IPS-20b (cell line): Measurements from ENCODE around the gene NUP214.

Experiments
- H3K27ac ChIP-seq: one replicate; pipeline ENCODE4 v1.5.1; 2013; ENCODE audit warnings: low read length
- H3K27me3 ChIP-seq: 2 replicates; pipeline ENCODE4 v1.6.1; 2013; ENCODE audit warnings: mild to moderate bottlenecking, low read length, inconsistent platforms; ENCODE audit not compliant: insufficient read depth
- H3K36me3 ChIP-seq: 2 replicates; pipeline ENCODE4 v1.6.1; 2013; ENCODE audit warnings: low read depth, mild to moderate bottlenecking, inconsistent platforms, low read length, moderate library complexity; ENCODE audit not compliant: insufficient read depth
- H3K4me1 ChIP-seq: 2 replicates; pipeline ENCODE4 v1.6.1; 2013; ENCODE audit warnings: mild to moderate bottlenecking, control low read depth, inconsistent platforms, low read length, moderate library complexity; ENCODE audit not compliant: insufficient read depth
- H3K4me3 ChIP-seq: 2 replicates; pipeline ENCODE4 v1.5.1; 2013; ENCODE audit warnings: mild to moderate bottlenecking, low read length, inconsistent platforms
- H3K9ac ChIP-seq: 2 replicates; pipeline ENCODE4 v1.6.1; 2013; ENCODE audit warnings: low read depth, mild to moderate bottlenecking, inconsistent platforms, low read length, moderate library complexity
- H3K9me3 ChIP-seq: 2 replicates; pipeline ENCODE4 v1.6.1; 2013; ENCODE audit warnings: mild to moderate bottlenecking, low read depth, low read length, inconsistent platforms; ENCODE audit not compliant: insufficient read depth

The NUP214 gene

GRCh38 chr9:131090025-131090787, 35.2 kb upstream of the NUP214 start:
- Histone ChIP-seq H3K4me1 (no peaks in the 10 kb centered on the region), H3K9me3 (no peaks in the 10 kb centered on the region), H3K27ac (no peak overlapping the region), H3K9ac (no peak overlapping the region), H3K4me3 (no peak overlapping the region), H3K27me3 (peaks cover 5% of the 10 kb centered on the region), H3K36me3 (no peaks in the 10 kb centered on the region)

- no peaks in the 10 kb centered on the region for H3K36me3 ChIP-seq
- no peak overlapping the region for H3K9ac ChIP-seq
- no peak overlapping the region for H3K27ac ChIP-seq
- peaks cover 4% of the 10 kb centered on the region; the same call in 1 of the 2 replicates for H3K4me1 ChIP-seq
- no peak overlapping the region for H3K4me3 ChIP-seq
- peaks cover 13% of the 10 kb centered on the region for H3K27me3 ChIP-seq
- H3K9me3 ChIP-seq: no peaks in the 10 kb centered on the region
Measured at GRCh38 chr9:131091352-131091992, 33.9 kb upstream of the NUP214 start.

- Histone ChIP-seq H3K9me3 (no peaks in the 10 kb centered on the region), H3K4me3 (no peak overlapping the region), H3K27ac (no peak overlapping the region), H3K9ac (no peak overlapping the region), H3K4me1 (peaks cover 4% of the 10 kb centered on the region; the same call in 1 of the 2 replicates), H3K36me3 (no peaks in the 10 kb centered on the region), H3K27me3 (peaks cover 13% of the 10 kb centered on the region)
Measured at GRCh38 chr9:131092030-131092429, 33.4 kb upstream of the NUP214 start.

- H3K4me3 ChIP-seq: no peak overlapping the region
- H3K27ac ChIP-seq: no peak overlapping the region
- no peaks in the 10 kb centered on the region for H3K9me3 ChIP-seq
- H3K4me1 ChIP-seq: peaks cover 10% of the 10 kb centered on the region; the same call in 1 of the 2 replicates
- H3K36me3 ChIP-seq: no peaks in the 10 kb centered on the region
- H3K9ac ChIP-seq: no peak overlapping the region
- peaks cover 13% of the 10 kb centered on the region for H3K27me3 ChIP-seq
Measured at GRCh38 chr9:131092548-131093440, 32.6 kb upstream of the NUP214 start.

GRCh38 chr9:131094015-131094414, 31.4 kb upstream of the NUP214 start:
- Histone ChIP-seq H3K36me3 (peaks cover 3% of the 10 kb centered on the region), H3K27me3 (peaks cover 13% of the 10 kb centered on the region), H3K9ac (no peak overlapping the region), H3K27ac (no peak overlapping the region), H3K9me3 (no peaks in the 10 kb centered on the region), H3K4me3 (no peak overlapping the region), H3K4me1 (peaks cover 20% of the 10 kb centered on the region; the same call in 1 of the 2 replicates)

- Histone ChIP-seq H3K36me3 (peaks cover 7% of the 10 kb centered on the region), H3K27ac (no peak overlapping the region), H3K27me3 (peaks cover 13% of the 10 kb centered on the region), H3K9me3 (no peaks in the 10 kb centered on the region), H3K4me1 (peaks cover 23% of the 10 kb centered on the region; the same call in 1 of the 2 replicates), H3K9ac (no peak overlapping the region), H3K4me3 (no peak overlapping the region)
Measured at GRCh38 chr9:131094622-131095021, 30.8 kb upstream of the NUP214 start.

- Histone ChIP-seq H3K36me3 (peaks cover 14% of the 10 kb centered on the region), H3K27ac (no peak overlapping the region), H3K4me1 (peaks cover 31% of the 10 kb centered on the region; the same call in 1 of the 2 replicates), H3K4me3 (peak overlapping the region; percentile 69), H3K9ac (peak overlapping the region; percentile 26; the same call in 1 of the 2 replicates), H3K9me3 (no peaks in the 10 kb centered on the region), H3K27me3 (peaks cover 13% of the 10 kb centered on the region)
Measured at GRCh38 chr9:131095666-131096268, 29.6 kb upstream of the NUP214 start.

GRCh38 chr9:131096269-131097125, 28.9 kb upstream of the NUP214 start, which contains the start of gene AIF1L:
AIF1L (plus strand) TSS chr9:131096531; CDS start chr9:131096630, 99 bp downstream.
- Histone ChIP-seq H3K4me3 (peak within 1 kb of the TSS; percentile 88), H3K9ac (peak within 1 kb of the TSS; percentile 92), H3K27ac (peak within 1 kb of the TSS; percentile 69), H3K4me1 (peaks cover 31% of the 10 kb centered on the region; the same call in 1 of the 2 replicates), H3K36me3 (peaks cover 19% of the 10 kb centered on the region), H3K27me3 (peaks cover 13% of the 10 kb centered on the region), H3K9me3 (no peaks in the 10 kb centered on the region)

GRCh38 chr9:131097126-131097947, 28.0 kb upstream of the NUP214 start:
- peak overlapping the region; percentile 92 for H3K9ac ChIP-seq
- H3K4me1 ChIP-seq: peaks cover 32% of the 10 kb centered on the region; the same call in 1 of the 2 replicates
- peaks cover 26% of the 10 kb centered on the region for H3K36me3 ChIP-seq
- peaks cover 13% of the 10 kb centered on the region for H3K27me3 ChIP-seq
- peak overlapping the region; percentile 11 for H3K27ac ChIP-seq
- peak overlapping the region; percentile 88 for H3K4me3 ChIP-seq
- H3K9me3 ChIP-seq: no peaks in the 10 kb centered on the region

- Histone ChIP-seq H3K27ac (no peak overlapping the region), H3K9me3 (no peaks in the 10 kb centered on the region), H3K9ac (no peak overlapping the region; the same call in 1 of the 2 replicates), H3K27me3 (peaks cover 13% of the 10 kb centered on the region), H3K4me3 (peak overlapping the region; percentile 88), H3K36me3 (peaks cover 32% of the 10 kb centered on the region), H3K4me1 (peaks cover 37% of the 10 kb centered on the region; the same call in 1 of the 2 replicates)
Measured at GRCh38 chr9:131097948-131098278, 27.5 kb upstream of the NUP214 start.
